ENCODE data around the gene ROBO2.

ROBO2 gene

DNA sequence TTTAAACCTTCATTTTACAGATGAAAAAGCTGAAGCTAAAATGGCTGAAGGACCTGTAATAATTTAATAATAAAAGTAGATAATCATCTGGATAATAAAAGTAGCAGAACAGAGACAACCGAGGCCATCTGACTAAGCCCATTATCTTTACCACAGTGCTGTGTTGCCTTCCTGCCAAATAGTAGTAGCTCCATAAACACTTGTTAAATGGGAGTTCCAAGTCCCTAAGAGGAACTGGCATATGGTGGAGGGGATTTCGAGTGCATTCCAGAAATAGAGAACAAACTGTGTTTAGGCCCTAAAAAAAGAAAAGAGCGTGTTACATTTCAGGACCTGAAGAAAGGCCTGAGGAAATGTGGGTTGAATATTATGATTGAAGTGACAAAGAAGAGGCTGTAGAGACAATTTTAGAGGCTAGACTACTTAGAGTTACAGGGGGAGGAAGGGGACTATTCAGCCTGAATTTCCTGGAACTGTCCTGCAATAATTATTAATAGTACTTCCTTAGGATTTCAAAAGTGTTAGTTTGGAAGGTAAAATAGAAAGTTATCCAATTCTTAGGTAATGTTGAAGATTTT, 424.3 kb downstream of the ROBO2 start:
- H3K27ac ChIP-seq: no peak overlapping the region
- TF ChIP-seq, protein P1, sequence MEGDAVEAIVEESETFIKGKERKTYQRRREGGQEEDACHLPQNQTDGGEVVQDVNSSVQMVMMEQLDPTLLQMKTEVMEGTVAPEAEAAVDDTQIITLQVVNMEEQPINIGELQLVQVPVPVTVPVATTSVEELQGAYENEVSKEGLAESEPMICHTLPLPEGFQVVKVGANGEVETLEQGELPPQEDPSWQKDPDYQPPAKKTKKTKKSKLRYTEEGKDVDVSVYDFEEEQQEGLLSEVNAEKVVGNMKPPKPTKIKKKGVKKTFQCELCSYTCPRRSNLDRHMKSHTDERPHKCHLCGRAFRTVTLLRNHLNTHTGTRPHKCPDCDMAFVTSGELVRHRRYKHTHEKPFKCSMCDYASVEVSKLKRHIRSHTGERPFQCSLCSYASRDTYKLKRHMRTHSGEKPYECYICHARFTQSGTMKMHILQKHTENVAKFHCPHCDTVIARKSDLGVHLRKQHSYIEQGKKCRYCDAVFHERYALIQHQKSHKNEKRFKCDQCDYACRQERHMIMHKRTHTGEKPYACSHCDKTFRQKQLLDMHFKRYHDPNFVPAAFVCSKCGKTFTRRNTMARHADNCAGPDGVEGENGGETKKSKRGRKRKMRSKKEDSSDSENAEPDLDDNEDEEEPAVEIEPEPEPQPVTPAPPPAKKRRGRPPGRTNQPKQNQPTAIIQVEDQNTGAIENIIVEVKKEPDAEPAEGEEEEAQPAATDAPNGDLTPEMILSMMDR (conservative IDR thresholded peaks at IDR 0.05): no peak
- no peak for TF ChIP-seq ZFX (IDR thresholded peaks at IDR 0.05)

DNA sequence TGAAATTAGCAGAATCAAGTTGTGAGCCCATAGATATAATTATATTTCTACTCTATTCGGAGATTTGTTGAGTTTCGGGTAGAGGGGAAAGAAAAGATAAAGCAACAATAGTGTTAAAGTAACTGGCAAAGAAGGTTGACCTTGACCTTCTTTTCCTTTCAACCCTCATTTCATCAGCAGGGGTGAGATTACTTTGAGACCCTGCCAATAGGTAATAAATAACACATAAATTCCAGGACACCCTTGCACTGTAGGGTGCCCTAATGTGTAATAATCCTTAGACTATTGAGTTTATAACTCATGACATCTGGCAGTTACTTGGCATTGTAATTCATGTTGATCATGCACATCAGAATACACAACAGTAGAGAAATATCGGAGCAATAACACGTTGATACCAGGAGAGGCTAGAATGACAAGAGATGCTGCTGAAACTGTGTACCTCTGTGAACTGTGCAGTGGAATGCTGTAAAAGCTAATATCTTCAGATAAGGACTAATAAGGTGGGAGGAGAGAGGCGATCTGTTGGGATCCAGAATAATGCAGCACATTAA, 426.7 kb downstream of the ROBO2 start:
- TF ChIP-seq, protein P1 (conservative IDR thresholded peaks at IDR 0.05): no peak
- no peak for TF ChIP-seq ZFX (IDR thresholded peaks at IDR 0.05)
- no peak overlapping the region for H3K27ac ChIP-seq

DNA sequence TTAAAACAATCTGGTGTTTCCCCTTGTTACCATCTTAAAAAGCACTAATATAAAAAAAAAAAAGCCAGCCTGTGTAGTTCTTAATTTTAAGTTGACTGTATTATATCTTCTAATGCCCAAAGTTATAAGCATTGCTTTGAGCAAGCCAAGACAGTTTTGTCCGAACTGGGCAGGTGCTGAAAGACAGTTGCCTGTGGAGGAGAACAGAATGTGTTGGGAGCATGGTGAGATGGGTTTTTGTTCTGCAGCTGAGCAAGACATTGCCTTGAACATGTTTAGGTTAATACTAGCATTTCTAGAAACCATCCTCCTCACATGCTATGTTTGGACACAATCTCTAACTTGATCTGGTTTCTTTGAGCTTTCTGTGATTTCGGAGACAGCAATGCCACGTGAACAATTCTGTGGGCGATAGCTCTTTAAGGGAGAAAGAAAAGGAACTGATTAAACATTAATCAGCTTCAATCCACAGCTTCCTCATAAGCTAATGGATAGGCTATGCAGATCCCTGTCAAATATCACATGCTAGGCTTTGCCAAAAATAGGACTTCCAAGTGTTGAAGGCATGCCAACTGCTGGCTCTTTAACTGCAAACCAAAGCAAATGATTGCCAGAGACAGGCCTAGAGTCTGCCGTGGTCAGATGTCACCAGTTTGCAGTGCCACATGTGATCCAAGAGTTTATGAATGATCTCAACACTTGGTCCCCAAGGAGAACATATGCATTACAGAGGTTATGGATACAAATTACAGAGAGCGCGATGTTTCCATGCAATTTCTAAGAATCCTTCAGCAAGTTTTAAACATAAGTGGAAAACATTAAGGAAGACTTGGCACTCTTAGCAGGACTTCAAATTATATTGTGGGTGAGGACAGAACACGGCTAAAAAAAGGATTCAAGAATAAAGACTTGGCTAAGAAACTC, 428.1 kb downstream of the ROBO2 start:
- TF ChIP-seq ZFX (IDR thresholded peaks at IDR 0.05): no peak
- TF ChIP-seq, protein P1 (conservative IDR thresholded peaks at IDR 0.05): no peak
- no peak overlapping the region for H3K27ac ChIP-seq

DNA sequence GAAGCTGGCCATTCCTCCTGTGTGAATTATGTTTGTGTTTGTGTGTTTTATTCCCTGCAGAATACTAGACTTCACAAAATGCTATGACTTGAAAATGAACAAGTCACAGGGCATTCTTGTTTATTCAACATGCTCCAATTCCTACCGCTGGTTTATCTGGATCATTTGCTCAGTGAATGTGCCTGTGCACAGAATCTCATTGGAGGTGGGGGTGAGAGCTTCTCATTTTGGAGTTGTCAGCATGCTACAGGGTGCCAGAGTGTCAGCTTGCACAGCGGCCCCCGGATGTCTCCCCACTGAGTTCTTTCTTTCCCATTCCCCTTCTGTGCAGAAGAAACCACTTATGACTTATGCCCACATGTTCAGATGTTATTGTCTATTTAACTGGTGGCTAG, 428.7 kb downstream of the ROBO2 start:
- TF ChIP-seq, protein P1 (conservative IDR thresholded peaks at IDR 0.05): no peak
- TF ChIP-seq ZFX (IDR thresholded peaks at IDR 0.05): no peak
- no peak overlapping the region for H3K27ac ChIP-seq

DNA sequence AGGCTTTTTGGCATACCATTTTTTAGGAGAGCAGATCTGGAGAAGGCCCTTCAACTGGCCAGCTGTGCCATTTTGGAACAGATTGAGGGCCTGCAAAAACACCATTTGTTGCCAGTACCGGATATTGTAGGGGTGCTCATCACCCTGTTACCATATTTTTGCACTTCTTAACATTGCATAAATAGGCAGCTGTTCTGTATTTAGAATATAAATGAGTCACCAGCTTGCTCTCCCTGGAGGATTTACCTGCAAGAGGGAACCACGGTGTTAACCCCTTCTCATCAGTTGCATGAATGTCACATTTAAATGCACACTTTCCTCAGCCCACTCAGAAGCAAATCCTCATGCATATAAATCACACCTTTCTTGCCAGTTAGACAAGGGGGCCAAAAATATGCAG, 435.6 kb downstream of the ROBO2 start:
- no peak for TF ChIP-seq ZFX (IDR thresholded peaks at IDR 0.05)
- TF ChIP-seq, protein P1 (conservative IDR thresholded peaks at IDR 0.05): no peak

DNA sequence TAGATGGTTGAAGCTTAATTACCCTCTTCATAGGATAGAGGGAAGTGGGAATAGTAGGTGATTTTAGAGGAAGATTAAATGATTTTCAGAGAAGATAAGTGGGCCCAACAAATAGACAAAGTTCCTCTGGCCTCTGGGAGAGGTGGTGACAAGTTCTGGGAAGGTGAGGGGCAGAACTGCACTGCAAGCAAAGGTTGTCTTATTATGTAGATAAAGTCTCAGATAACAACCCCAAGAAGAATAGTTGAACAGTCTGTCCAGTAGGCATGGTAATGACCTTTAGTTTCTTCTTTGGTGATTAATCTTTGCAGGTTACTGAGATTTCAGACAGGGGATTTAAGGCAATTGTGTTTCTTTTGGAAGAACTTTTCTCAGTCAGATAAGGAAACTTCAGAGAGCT, 439.1 kb downstream of the ROBO2 start:
- no peak overlapping the region for H3K27ac ChIP-seq
- TF ChIP-seq, protein P1 (conservative IDR thresholded peaks at IDR 0.05): no peak
- TF ChIP-seq ZFX (IDR thresholded peaks at IDR 0.05): no peak

More for the DNA sequence above, 435.6 kb downstream of the ROBO2 start:
- H3K27ac ChIP-seq: no peak overlapping the region

DNA sequence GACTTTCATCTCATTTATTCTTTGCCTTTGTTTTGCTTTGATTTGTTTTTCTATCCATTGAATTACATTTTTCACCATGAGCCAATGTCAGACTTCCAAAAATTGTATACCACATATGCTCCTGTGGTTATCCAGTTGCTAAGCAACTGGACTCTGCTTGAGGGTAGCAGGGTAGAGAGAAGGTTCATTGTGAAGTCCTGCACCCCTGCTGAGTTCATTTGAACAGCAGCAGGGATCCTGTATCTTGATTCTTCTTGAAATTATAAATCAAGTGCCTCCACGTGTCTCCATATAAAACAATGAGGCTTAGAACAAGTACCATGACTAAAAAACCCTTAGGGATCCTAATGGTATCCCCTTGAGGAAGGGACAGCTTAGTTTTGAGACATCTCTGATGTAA, 449.3 kb downstream of the ROBO2 start:
- TF ChIP-seq, protein P1 (conservative IDR thresholded peaks at IDR 0.05): no peak
- no peak for TF ChIP-seq ZFX (IDR thresholded peaks at IDR 0.05)

More for the DNA sequence above, 449.3 kb downstream of the ROBO2 start:
- H3K27ac ChIP-seq: no peak overlapping the region
